SK-N-SH (cell line): Measurements from ENCODE around the gene AMDHD2. TPM values are rescaled to one million over a fixed set of nuclear protein-coding genes. Genes with fewer than 3 reads are reported as not detected.
"Not testable (repeated sequence)": the region's sequence is repeated elsewhere in the genome, so short reads cannot be mapped to it uniquely, and the experiment has no call there.

ENCODE experiments used
- CTCF ChIA-PET: fragments of 300-600, 350-600 bp; formaldehyde crosslinking; extraction: SDS; loops from one replicate; lab custom pipeline; 2021; lab: Yijun Ruan, JAX
- POLR2A ChIA-PET: fragments of 350-600 bp; sonication (Branson Sonifier 250); formaldehyde crosslinking; extraction: SDS; loops from one replicate; lab custom pipeline; 2020; ENCODE audit warnings: antibody characterized with exemption, inconsistent platforms; lab: Yijun Ruan, JAX
- DNase-seq: peaks from one replicate; pipeline ENCODE4 v3.0.0; 2012
- H2AFZ ChIP-seq: fragments of 200-600 bp; sonication (generic); 2 replicates; pipeline ENCODE4 v1.8.1; 2016; ENCODE audit warnings: antibody characterized with exemption, mild to moderate bottlenecking, low read depth
- H3F3A ChIP-seq: fragments of 200-600 bp; sonication (generic); replicated peaks from 2 replicates; pipeline ENCODE3; 2016; ENCODE audit warnings: antibody characterized with exemption, mild to moderate bottlenecking; ENCODE audit not compliant: insufficient read depth
- H3K27ac ChIP-seq, 2 experiments: fragments of 200-500 bp in 1 of 2; fragments of 200-600 bp in 1 of 2; sonication (Bioruptor generic) in 1 of 2; sonication (generic), shearing (Covaris generic) in 1 of 2; 2 replicates each; pipeline versions ENCODE4 v1.5.1 to v1.6.1; 2014 to 2016; ENCODE audit warnings: low read depth in 2 of 2, inconsistent platforms in 1 of 2, low read length in 1 of 2, mild to moderate bottlenecking in 1 of 2, mixed read lengths in 1 of 2
- H3K27me3 ChIP-seq: fragments of 200-600 bp; sonication (generic), shearing (Covaris generic); 2 replicates; pipeline ENCODE4 v1.6.1; 2016; ENCODE audit warnings: mixed run types; ENCODE audit not compliant: insufficient read depth
- H3K36me3 ChIP-seq, 2 experiments: fragments of 200-500 bp in 1 of 2; fragments of 200-600 bp in 1 of 2; sonication (Bioruptor generic) in 1 of 2; sonication (generic) in 1 of 2; replicated peaks in 1 of 2; 2 replicates each; pipeline versions ENCODE3 to v1.5.1; 2014 to 2016; ENCODE audit warnings: low read length in 1 of 2, mild to moderate bottlenecking in 1 of 2; ENCODE audit not compliant: insufficient read depth in 2 of 2, control insufficient read depth in 1 of 2
- H3K4me1 ChIP-seq, 2 experiments: fragments of 200-500 bp in 1 of 2; fragments of 200-600 bp in 1 of 2; sonication (Bioruptor generic) in 1 of 2; sonication (generic), shearing (Covaris generic) in 1 of 2; 2 replicates each; pipeline versions ENCODE4 v1.5.1 to v1.6.1; 2014 to 2016; ENCODE audit warnings: low read depth in 1 of 2, low read length in 1 of 2, mixed run types in 1 of 2; ENCODE audit not compliant: insufficient read depth in 2 of 2, control insufficient read depth in 1 of 2
- H3K4me2 ChIP-seq: fragments of 200-600 bp; sonication (generic), shearing (Covaris generic); 2 replicates; pipeline ENCODE4 v1.6.1; 2017; ENCODE audit warnings: mixed run types
- H3K4me3 ChIP-seq, 2 experiments: fragments of 200-500 bp in 1 of 2; fragments of 200-600 bp in 1 of 2; sonication (Bioruptor generic) in 1 of 2; sonication (generic), shearing (Covaris generic) in 1 of 2; 2 replicates each; pipeline versions ENCODE4 v1.5.1 to v1.8.1; 2014 to 2016; ENCODE audit warnings: low read depth in 2 of 2, inconsistent platforms in 1 of 2, low read length in 1 of 2, mild to moderate bottlenecking in 1 of 2, mixed read lengths in 1 of 2, moderate library complexity in 1 of 2
- H3K79me2 ChIP-seq: fragments of 200-600 bp; sonication (generic); 2 replicates; pipeline ENCODE4 v1.8.1; 2017; ENCODE audit warnings: mild to moderate bottlenecking; ENCODE audit not compliant: insufficient read depth
- H3K9ac ChIP-seq: fragments of 200-600 bp; sonication (generic); 2 replicates; pipeline ENCODE4 v1.6.1; 2017; ENCODE audit warnings: mixed run types
- H3K9me2 ChIP-seq: fragments of 200-600 bp; sonication (generic); 2 replicates; pipeline ENCODE4 v1.6.1; 2017; ENCODE audit warnings: mixed run types
- H3K9me3 ChIP-seq: fragments of 200-600 bp; sonication (generic); 2 replicates; pipeline ENCODE4 v1.6.1; 2017; ENCODE audit warnings: mixed run types, mild to moderate bottlenecking, moderate library complexity
- H4K20me1 ChIP-seq: fragments of 200-600 bp; sonication (generic); 2 replicates; pipeline ENCODE4 v1.6.1; 2017; ENCODE audit warnings: mild to moderate bottlenecking, mixed run types; ENCODE audit not compliant: insufficient read depth
- WGBS: methylation state at CpG from one replicate; pipeline ENCODE4 v1.1.6; 2017; ENCODE audit warnings: low lambda C conversion rate; 5-methylcytosine and 5-hydroxymethylcytosine counted together
- polyA plus RNA-seq, 3 experiments: library from polyadenylated mRNA; depleted of rRNA; stranded (reverse); fragments of >200 nt; gene quantifications; 2 replicates each; pipeline ENCODE4 v1.2.3, GENCODE V29; 2012
- small RNA-seq, 7 experiments: library from RNA; depleted of rRNA; stranded (forward); fragments of <200 nt; gene quantifications; one replicate each; pipeline ENCODE3, GENCODE V24; 2012

The AMDHD2 gene
- polyA plus RNA-seq, 1 of the 3 experiments (the other 2 are of a cell fraction) = 38.1 TPM

- POLR2A ChIA-PET, H4K20me1 ChIP-seq, H3K9me3 ChIP-seq, CTCF ChIA-PET, H2AFZ ChIP-seq, H3K79me2 ChIP-seq, H3K4me2 ChIP-seq, H3K27ac ChIP-seq, H3K4me1 ChIP-seq, H3F3A ChIP-seq, H3K9me2 ChIP-seq, H3K27me3 ChIP-seq, H3K9ac ChIP-seq, DNase-seq, H3K4me3 ChIP-seq, H3K36me3 ChIP-seq: not testable (repeated sequence)
- WGBS = 100% methylated on average over 3 of the region's 11 CpGs
Observed at GRCh38 chr16:2580143-2580542, 60.0 kb downstream of the AMDHD2 start.

GRCh38 chr16:2580818-2581217 lies 60.6 kb downstream of the AMDHD2 start:
- H3K9ac ChIP-seq, H3K9me2 ChIP-seq, POLR2A ChIA-PET, H3K79me2 ChIP-seq, H3K9me3 ChIP-seq, H3K4me1 ChIP-seq, H3K27ac ChIP-seq, H3K36me3 ChIP-seq, H3K4me3 ChIP-seq, H3K4me2 ChIP-seq, H4K20me1 ChIP-seq, H2AFZ ChIP-seq, H3F3A ChIP-seq, DNase-seq, H3K27me3 ChIP-seq, CTCF ChIA-PET: not testable (repeated sequence)
- no CpG with 5 or more reads among the region's 21 CpGs for WGBS

Small RNA genes lying within 50 kb of the gene (small RNA-seq; reads per million reads assigned to genes)
- gene AC093525.1 (0 reads per million in 7 experiments), gene MIR3178 (0 reads per million in 7 experiments)

Other genes with a start within 250 kb of the AMDHD2 start
- 6.9 and 9.9 TPM in 2 replicates for gene ABCA3, start 179.6 kb upstream of the AMDHD2 start, polyA plus RNA-seq (2012; rRNA removed)
- gene CCNF, start 90.9 kb upstream of the AMDHD2 start, polyA plus RNA-seq (2012; rRNA removed) = 3.8 and 4.6 TPM in 2 replicates
- 15.6 and 16.5 TPM in 2 replicates for gene TEDC2, start 60.3 kb upstream of the AMDHD2 start, polyA plus RNA-seq (2012; rRNA removed)
- 0.26 and 0.28 TPM in 2 replicates for gene NTN3, start 49.1 kb upstream of the AMDHD2 start, polyA plus RNA-seq (2012; rRNA removed)
- 5.6 and 6.7 TPM in 2 replicates for gene TBC1D24, start 45.2 kb upstream of the AMDHD2 start, polyA plus RNA-seq (2012; rRNA removed)
- gene ATP6V0C, start 6.4 kb upstream of the AMDHD2 start, polyA plus RNA-seq (2012; rRNA removed) = 30.2 and 80.1 TPM in 2 replicates
- not detected in 2 replicates for gene CEMP1, start 11.0 kb downstream of the AMDHD2 start, polyA plus RNA-seq (2012; rRNA removed)
- gene PDPK1, start 17.6 kb downstream of the AMDHD2 start, polyA plus RNA-seq (2012; rRNA removed) = 22.0 and 33.4 TPM in 2 replicates
- gene KCTD5, start 162.2 kb downstream of the AMDHD2 start, polyA plus RNA-seq (2012; rRNA removed) = 53.4 and 57.1 TPM in 2 replicates
- 7.6 and 7.7 TPM in 2 replicates for gene PRSS27, start 199.9 kb downstream of the AMDHD2 start, polyA plus RNA-seq (2012; rRNA removed)
- 100 and 143 TPM in 2 replicates for gene SRRM2, start 232.3 kb downstream of the AMDHD2 start, polyA plus RNA-seq (2012; rRNA removed)